Activated naive CD8-positive, alpha-beta T cell treated with anti-CD3 and anti-CD28 coated beads, Interleukin-2, amount 10 ng/mL, durations not matched to agents 7 days and 5 days (primary cell): ENCODE measurements around the gene PLEKHA5. TPM values are rescaled to one million over a fixed set of nuclear protein-coding genes. Genes with fewer than 3 reads are reported as not detected.
"Not testable (repeated sequence)": the region's sequence is repeated elsewhere in the genome, so short reads cannot be mapped to it uniquely, and the experiment has no call there.

ENCODE experiments used
- ATAC-seq: fragments of 150-1000 bp; cut with Tn5 transposase; one replicate; pipeline ENCODE4 v1.10.0; 2021; ENCODE audit warnings: low read depth, moderate library complexity
- POLR2A ChIA-PET: fragments of 350-600 bp; sonication (Branson Sonifier 250); formaldehyde crosslinking; loops from one replicate; lab custom pipeline; 2021; ENCODE audit warnings: antibody characterized with exemption; lab: Charles Lee
- DNase-seq: peaks from one replicate; pipeline ENCODE4 v3.0.0; 2021
- H3K27ac Mint-ChIP-seq: one replicate; pipeline ENCODE4 v1.8.0; 2022; ENCODE audit warnings: mild to moderate bottlenecking, mixed read lengths
- H3K27me3 Mint-ChIP-seq: one replicate; pipeline ENCODE4 v1.8.0; 2022; ENCODE audit warnings: mild to moderate bottlenecking, moderate library complexity, mixed read lengths
- H3K36me3 Mint-ChIP-seq: one replicate; pipeline ENCODE4 v1.8.0; 2021; ENCODE audit warnings: mild to moderate bottlenecking, mixed read lengths
- H3K4me1 Mint-ChIP-seq: one replicate; pipeline ENCODE4 v1.8.0; 2021; ENCODE audit warnings: mixed read lengths
- H3K4me3 Mint-ChIP-seq: one replicate; pipeline ENCODE4 v1.8.0; 2022; ENCODE audit warnings: mild to moderate bottlenecking, moderate library complexity, mixed read lengths
- H3K9me3 Mint-ChIP-seq: one replicate; pipeline ENCODE4 v1.8.0; 2021; ENCODE audit warnings: mixed read lengths
- total RNA-seq, 2 experiments: library from RNA; stranded (reverse); gene quantifications; one replicate each; pipeline ENCODE4 v1.2.3, GENCODE V29; 2021

PLEKHA5 gene, protein sequence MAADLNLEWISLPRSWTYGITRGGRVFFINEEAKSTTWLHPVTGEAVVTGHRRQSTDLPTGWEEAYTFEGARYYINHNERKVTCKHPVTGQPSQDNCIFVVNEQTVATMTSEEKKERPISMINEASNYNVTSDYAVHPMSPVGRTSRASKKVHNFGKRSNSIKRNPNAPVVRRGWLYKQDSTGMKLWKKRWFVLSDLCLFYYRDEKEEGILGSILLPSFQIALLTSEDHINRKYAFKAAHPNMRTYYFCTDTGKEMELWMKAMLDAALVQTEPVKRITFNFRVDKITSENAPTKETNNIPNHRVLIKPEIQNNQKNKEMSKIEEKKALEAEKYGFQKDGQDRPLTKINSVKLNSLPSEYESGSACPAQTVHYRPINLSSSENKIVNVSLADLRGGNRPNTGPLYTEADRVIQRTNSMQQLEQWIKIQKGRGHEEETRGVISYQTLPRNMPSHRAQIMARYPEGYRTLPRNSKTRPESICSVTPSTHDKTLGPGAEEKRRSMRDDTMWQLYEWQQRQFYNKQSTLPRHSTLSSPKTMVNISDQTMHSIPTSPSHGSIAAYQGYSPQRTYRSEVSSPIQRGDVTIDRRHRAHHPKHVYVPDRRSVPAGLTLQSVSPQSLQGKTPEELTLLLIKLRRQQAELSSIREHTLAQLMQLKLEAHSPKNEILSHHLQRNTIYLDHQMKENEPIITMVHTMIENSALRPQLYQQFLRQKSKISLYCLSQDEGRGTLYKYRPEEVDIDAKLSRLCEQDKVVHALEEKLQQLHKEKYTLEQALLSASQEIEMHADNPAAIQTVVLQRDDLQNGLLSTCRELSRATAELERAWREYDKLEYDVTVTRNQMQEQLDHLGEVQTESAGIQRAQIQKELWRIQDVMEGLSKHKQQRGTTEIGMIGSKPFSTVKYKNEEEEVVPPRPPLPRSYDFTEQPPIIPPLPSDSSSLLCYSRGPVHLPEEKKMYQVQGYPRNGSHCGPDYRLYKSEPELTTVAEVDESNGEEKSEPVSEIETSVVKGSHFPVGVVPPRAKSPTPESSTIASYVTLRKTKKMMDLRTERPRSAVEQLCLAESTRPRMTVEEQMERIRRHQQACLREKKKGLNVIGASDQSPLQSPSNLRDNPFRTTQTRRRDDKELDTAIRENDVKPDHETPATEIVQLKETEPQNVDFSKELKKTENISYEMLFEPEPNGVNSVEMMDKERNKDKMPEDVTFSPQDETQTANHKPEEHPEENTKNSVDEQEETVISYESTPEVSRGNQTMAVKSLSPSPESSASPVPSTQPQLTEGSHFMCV
- 1 to 10 TPM; 4.4 to 5.5 TPM for total RNA-seq

DNA sequence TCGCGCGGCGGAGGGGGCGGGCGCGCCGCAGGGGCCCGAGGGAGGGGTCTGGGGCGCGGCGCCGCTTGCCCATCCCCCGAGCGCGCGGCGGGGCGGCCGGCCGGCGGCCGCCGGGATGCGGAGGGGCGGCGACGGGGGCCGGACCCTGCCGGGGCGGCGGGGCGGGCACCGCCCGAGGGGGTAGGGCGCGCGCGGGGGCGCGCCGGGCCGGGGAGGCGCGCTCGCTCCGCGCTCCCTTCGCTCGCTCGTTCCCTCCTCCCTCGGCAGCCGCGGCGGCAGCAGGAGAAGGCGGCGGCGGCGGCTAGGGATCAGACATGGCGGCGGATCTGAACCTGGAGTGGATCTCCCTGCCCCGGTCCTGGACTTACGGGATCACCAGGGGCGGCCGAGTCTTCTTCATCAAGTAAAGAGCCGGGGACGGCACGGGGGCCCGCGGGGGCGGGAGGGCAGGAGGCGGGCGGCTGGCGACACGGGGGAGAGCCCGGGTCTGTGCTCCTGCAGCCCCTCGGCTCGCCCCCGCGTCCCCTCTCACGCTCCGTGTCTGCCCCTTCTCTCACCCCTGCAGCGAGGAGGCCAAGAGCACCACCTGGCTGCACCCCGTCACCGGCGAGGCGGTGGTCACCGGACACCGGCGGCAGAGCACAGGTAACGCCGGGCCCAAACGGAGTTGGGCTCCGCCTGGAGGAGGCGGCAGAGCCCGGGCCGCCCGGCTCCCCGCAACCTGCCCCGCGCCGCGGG, at the start of gene PLEKHA5:
Gene PLEKHA5 (plus strand): TSS at position 248 of the 738 bp plus-strand sequence. CDS start 67 bp downstream, at position 315.
- peak within 1 kb of the TSS; percentile 12 for H3K27ac Mint-ChIP-seq
- H3K36me3 Mint-ChIP-seq: no peaks in the 10 kb centered on the region
- peak within 1 kb of the TSS; percentile 81 for H3K4me3 Mint-ChIP-seq
- ATAC-seq (peak; percentile 67), DNase-seq (peak; percentile 62)
- H3K27me3 Mint-ChIP-seq: peaks cover 40% of the 10 kb centered on the region
- peaks cover 5% of the 10 kb centered on the region for H3K9me3 Mint-ChIP-seq
- POLR2A ChIA-PET: interaction anchor here (0.7 kb wide), 1 partner anchor 36 kb away, joined by 3 read pairs; no protein-coding TSS in a partner anchor
- H3K4me1 Mint-ChIP-seq: peaks cover 11% of the 10 kb centered on the region

DNA sequence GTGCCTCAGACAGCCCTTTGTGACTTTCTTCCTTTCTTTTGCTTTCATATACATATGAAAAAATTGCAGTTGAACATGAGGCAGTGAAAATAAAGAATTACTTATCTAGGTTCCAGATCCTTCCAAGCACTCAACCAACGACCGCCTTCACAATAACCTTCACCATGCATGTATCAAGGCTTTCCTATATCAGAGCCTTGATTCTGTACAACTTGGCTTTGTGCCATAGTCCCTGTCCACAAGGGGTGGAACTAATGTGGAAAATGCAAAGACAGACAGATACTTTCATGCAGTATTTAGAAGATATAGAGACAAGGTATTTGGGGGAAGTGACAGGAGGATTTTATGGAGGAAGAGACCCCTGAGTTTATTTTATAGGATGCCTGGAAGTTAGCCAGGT, 48.6 kb upstream of the PLEKHA5 start:
- Mint-ChIP-seq H3K27me3 (no peaks in the 10 kb centered on the region), H3K27ac (no peak overlapping the region), H3K36me3 (no peaks in the 10 kb centered on the region), H3K4me1 (peaks cover 2% of the 10 kb centered on the region), H3K4me3 (no peak overlapping the region), H3K9me3 (no peaks in the 10 kb centered on the region)
- ATAC-seq: no peak
- POLR2A ChIA-PET: no interaction called here
- no peak for DNase-seq

DNA sequence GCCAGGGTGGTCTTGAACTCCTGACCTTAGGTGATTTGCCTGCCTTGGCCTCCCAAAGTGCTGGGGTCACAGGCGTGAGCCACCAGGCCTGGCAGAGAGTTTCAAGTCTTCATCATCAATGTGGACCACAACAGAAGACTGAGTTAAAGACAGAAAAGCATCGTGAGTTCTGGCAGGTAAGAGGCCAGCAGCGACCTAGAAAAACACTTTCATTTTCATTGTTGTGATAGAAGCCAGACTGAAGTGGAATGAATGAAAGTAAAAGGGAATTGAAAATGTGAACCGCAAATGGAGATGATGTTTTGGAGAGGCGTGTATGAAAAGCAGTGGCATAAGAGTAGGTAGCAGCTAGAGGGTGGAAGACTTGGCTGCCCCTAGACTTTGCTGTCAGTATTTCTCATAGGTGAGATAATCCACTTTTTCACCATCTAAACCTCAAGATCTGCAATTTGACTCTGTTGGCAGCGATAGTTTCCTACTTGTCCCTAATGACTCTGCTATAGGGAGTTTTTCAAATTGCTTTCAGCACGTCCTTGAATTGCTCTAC, 47.1 kb upstream of the PLEKHA5 start:
- Mint-ChIP-seq H3K36me3 (no peaks in the 10 kb centered on the region), H3K9me3 (no peaks in the 10 kb centered on the region), H3K27me3 (no peaks in the 10 kb centered on the region), H3K4me1 (peaks cover 2% of the 10 kb centered on the region), H3K27ac (no peak overlapping the region), H3K4me3 (no peak overlapping the region)
- DNase-seq: no peak
- POLR2A ChIA-PET: no interaction called here
- no peak for ATAC-seq

DNA sequence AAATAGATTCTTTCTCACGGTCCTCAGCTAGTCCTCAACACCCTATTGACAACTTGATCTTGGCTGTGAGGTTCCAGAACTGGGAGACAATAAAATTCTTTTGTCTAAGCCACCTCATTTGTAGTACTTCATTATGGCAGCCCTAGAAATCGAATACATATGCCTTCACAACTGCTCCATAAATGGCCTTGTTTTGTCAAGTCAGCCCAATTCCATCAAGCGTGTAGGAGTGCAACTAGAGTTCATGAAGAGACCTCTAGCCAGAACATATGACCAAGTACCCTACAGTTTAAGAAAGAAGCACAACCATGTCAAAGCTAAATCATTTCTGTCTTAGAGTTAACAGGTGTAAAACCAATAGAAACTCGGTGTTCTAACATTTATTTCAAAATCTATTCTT, 45.0 kb upstream of the PLEKHA5 start:
- H3K4me3 Mint-ChIP-seq: no peak overlapping the region
- H3K9me3 Mint-ChIP-seq: no peaks in the 10 kb centered on the region
- H3K4me1 Mint-ChIP-seq: peaks cover 2% of the 10 kb centered on the region
- no peak overlapping the region for H3K27ac Mint-ChIP-seq
- ATAC-seq (no peak), DNase-seq (no peak)
- POLR2A ChIA-PET: no interaction called here
- no peaks in the 10 kb centered on the region for H3K27me3 Mint-ChIP-seq
- H3K36me3 Mint-ChIP-seq: no peaks in the 10 kb centered on the region

DNA sequence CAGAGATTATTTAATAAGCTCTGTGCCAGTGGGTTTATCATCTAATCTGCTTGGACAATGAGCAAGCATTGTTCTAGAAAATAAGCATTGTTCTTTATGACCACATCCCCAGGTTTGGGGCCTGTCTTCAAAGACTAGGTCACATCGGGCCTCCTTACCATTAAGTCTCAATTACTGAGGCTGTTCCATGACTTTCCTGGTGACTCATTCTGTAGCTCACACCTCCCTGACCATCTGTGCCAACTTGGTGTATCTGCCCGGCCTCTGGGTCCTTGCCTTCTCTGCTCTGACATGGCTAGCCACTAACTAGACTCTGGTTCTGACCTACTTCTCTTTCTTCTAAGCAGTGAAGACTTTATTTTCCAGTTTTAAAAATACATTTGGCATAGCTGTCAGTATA, 44.4 kb upstream of the PLEKHA5 start:
- Mint-ChIP-seq H3K9me3 (no peaks in the 10 kb centered on the region), H3K4me1 (peaks cover 2% of the 10 kb centered on the region), H3K27me3 (no peaks in the 10 kb centered on the region), H3K4me3 (no peak overlapping the region), H3K36me3 (no peaks in the 10 kb centered on the region), H3K27ac (no peak overlapping the region)
- DNase-seq (no peak), ATAC-seq (no peak)
- POLR2A ChIA-PET: no interaction called here

DNA sequence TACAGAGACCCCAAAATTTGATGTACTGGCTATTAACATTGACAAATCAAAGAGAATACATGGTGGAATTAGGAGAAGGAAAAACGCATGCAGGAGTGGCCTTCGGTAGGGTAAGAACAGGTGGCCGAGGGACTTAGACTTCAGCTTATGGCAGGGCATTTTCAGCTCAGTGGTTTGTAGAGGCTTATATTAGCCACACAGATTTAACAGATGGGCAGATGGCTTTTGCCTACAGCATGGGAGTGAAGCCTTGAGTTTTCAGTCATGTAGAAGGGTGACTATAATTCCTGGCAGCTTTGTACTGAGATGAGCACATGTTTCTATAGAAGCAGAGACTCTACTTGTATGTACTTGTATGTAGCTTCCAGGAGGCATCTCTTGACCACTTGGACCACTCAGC, 40.9 kb upstream of the PLEKHA5 start:
- Mint-ChIP-seq H3K4me1 (no peaks in the 10 kb centered on the region), H3K36me3 (no peaks in the 10 kb centered on the region), H3K4me3 (no peak overlapping the region), H3K27ac (no peak overlapping the region), H3K27me3 (no peaks in the 10 kb centered on the region), H3K9me3 (no peaks in the 10 kb centered on the region)
- DNase-seq (no peak), ATAC-seq (no peak)
- POLR2A ChIA-PET: no interaction called here

DNA sequence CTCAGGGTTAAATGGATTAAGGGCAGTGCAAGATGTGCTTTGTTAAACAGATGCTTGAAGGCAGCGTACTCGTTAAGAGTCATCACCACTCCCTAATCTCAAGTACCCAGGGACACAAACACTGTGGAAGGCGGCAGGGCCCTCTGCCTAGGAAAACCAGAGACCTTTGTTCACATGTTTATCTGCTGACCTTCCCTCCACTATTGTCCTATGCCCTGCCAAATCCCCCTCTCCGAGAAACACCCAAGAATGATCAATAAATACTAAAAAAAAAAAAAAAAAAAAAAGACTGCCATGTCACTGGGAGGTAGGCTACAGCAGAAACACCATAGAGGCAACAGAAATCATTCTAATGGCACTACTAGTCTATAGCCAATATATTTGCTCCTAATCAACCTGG, 37.1 kb upstream of the PLEKHA5 start:
- H3K4me3 Mint-ChIP-seq, H3K4me1 Mint-ChIP-seq: not testable (repeated sequence)

DNA sequence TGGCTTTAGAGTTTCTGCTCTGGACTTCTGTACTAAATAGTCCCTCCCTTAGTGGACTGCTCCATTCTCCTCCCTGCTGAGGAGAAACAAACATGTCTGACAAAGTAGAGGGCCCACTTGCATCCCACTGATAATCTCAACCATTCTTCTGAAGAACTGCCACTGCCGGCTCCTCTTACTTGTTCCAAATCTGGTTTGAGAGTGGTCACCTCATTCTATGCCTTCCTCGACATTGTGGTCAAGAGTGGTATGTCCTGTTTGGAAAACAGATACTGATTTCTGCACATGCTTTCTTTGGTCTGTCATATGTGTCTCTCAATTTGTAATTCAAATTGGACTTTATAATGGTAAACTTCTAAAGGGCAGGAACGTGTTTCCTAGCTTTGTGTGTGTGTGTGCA, 36.3 kb upstream of the PLEKHA5 start:
- Mint-ChIP-seq H3K4me1 (no peaks in the 10 kb centered on the region), H3K27ac (no peak overlapping the region), H3K4me3 (no peak overlapping the region), H3K27me3 (no peaks in the 10 kb centered on the region), H3K9me3 (no peaks in the 10 kb centered on the region), H3K36me3 (no peaks in the 10 kb centered on the region)
- DNase-seq: no peak
- no peak for ATAC-seq
- POLR2A ChIA-PET: interaction anchor here (0.5 kb wide), 1 partner anchor 36 kb away, joined by 3 read pairs; no protein-coding TSS in a partner anchor

More for the DNA sequence above, 37.1 kb upstream of the PLEKHA5 start:
- H3K27me3 Mint-ChIP-seq, POLR2A ChIA-PET, ATAC-seq, H3K9me3 Mint-ChIP-seq, DNase-seq, H3K36me3 Mint-ChIP-seq, H3K27ac Mint-ChIP-seq: not testable (repeated sequence)

DNA sequence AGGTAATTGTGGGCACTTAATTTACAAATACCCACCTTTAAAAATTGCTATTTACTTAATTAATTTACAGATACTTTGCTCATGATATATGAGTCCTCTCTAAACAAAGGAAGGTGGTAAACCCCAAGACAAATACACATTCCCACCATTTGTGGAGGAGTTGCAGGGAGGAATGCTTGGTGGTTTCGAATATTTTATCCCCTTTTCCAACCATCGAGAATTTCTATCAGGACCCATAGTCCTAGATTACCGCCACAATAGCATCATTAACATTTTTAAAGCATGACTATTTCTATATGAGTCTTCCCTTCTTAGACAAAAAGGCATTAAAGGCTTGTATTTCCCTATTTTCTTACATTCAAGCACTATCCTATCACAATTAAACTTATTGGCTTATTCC, 34.2 kb upstream of the PLEKHA5 start:
- no peaks in the 10 kb centered on the region for H3K9me3 Mint-ChIP-seq
- DNase-seq: no peak

DNA sequence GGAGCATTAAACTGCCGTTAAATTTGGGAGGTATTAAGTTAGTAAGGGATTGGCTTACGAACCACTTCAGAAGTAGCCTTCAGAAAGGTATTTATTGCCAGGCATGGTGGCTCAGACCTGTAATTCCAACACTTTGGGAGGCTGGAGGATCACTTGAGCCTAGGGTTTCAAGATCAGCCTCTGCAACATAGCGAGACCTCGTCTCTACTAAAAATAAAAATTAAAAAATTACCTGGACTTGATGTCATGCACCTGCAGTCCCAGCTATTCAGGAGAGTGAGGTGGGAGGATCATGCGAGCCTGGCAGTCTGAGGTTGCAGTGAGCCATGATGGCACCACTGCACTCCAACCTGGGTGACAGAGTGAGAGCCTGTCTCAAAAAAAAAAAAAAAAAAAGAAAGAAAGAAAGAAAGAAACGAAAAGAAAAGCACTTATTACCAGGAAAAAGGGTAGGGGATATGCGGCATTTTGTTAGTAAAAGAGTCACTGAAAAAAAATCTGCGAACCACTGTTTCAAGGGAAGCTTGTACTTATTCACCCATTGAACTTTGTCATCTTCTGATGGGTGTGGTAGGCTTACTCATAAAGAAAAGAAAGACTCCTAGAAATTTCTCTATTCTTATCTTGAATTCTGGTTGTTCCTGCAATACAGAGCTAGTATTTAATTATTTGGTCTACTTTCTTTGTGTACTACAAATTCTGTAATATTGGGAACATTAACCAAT, 33.6 kb upstream of the PLEKHA5 start:
- Mint-ChIP-seq H3K27me3 (no peaks in the 10 kb centered on the region), H3K9me3 (no peaks in the 10 kb centered on the region)

More for the DNA sequence above, 34.2 kb upstream of the PLEKHA5 start:
- no peak for ATAC-seq
- POLR2A ChIA-PET: no interaction called here
- Mint-ChIP-seq H3K4me1 (no peaks in the 10 kb centered on the region), H3K4me3 (no peak overlapping the region), H3K36me3 (no peaks in the 10 kb centered on the region), H3K27me3 (no peaks in the 10 kb centered on the region), H3K27ac (no peak overlapping the region)

DNA sequence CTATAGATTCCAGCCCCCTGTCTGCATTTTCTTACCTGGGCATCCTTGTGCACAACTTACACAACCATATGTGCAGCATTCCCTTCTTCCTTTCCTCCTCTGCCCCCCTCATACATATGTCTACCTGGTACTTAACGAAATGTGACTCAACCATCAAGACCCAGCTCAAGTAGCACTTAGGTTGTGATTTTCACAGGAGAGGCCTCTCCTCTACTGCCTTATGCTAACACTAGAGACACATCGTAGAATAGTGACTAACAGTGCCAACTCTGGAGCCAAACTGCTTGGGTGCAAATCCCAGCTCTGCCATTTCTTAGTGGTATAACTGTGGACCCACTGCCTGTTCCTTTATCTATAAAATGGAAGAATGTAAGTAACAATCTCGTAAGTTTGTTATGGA, 24.1 kb upstream of the PLEKHA5 start:
- Mint-ChIP-seq H3K4me1 (no peaks in the 10 kb centered on the region), H3K27ac (no peak overlapping the region), H3K27me3 (peaks cover 6% of the 10 kb centered on the region), H3K4me3 (no peak overlapping the region), H3K9me3 (no peaks in the 10 kb centered on the region), H3K36me3 (no peaks in the 10 kb centered on the region)
- DNase-seq (no peak), ATAC-seq (no peak)
- POLR2A ChIA-PET: no interaction called here

More for the DNA sequence above, 33.6 kb upstream of the PLEKHA5 start:
- POLR2A ChIA-PET: no interaction called here
- no peak for ATAC-seq
- no peak for DNase-seq
- H3K4me1 Mint-ChIP-seq: no peaks in the 10 kb centered on the region
- H3K4me3 Mint-ChIP-seq: no peak overlapping the region
- H3K27ac Mint-ChIP-seq: no peak overlapping the region
- H3K36me3 Mint-ChIP-seq: no peaks in the 10 kb centered on the region

DNA sequence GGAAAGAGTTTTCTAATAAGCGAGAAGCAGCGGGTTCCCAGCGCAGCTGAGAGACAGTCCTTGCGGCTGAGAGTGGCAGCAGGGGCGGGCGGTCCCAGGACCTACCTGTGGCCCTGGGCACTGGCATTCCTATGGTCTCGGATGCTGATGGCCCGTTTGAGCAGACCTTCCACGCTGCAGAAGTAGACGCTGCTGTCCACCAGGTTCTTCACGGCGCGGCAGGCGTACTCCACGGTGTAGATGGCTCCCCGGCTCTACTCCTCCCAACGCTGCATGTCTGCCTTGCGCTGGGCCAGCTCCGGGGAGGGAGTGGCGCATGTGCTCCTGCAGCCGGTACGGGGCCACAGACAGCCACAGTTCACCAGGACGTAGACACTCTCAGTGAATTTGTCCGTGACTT, 21.8 kb upstream of the PLEKHA5 start:
- no peaks in the 10 kb centered on the region for H3K4me1 Mint-ChIP-seq
- POLR2A ChIA-PET: no interaction called here
- H3K36me3 Mint-ChIP-seq: no peaks in the 10 kb centered on the region

More for the DNA sequence above, 21.8 kb upstream of the PLEKHA5 start:
- peaks cover 6% of the 10 kb centered on the region for H3K27me3 Mint-ChIP-seq
- no peak overlapping the region for H3K27ac Mint-ChIP-seq
- ATAC-seq (no peak), DNase-seq (no peak)
- no peaks in the 10 kb centered on the region for H3K9me3 Mint-ChIP-seq
- H3K4me3 Mint-ChIP-seq: no peak overlapping the region
